Heart left ventricle (tissue), 16 donors: ENCODE measurements around the gene PTX4. TPM values are rescaled to one million over a fixed set of nuclear protein-coding genes. Genes with fewer than 3 reads are reported as not detected.
A peak's percentile ranks its signal among the peaks of the same experiment; 100 is the strongest.

Experiments used
- ATAC-seq, 4 donors: fragments of 200-7000 bp; cut with Tn5 transposase; one replicate each; pipeline ENCODE4 v1.9.1; 2020 to 2022; ENCODE audit warnings: moderate library complexity in 4 of 4, mild to moderate bottlenecking in 3 of 4, moderate number of reproducible peaks in 1 of 4
- DNase-seq, 5 donors: peaks; one replicate each; pipeline ENCODE4 v3.0.0-alpha.2; 2020
- H3K27ac ChIP-seq, 12 donors: fragments of 200-600 bp; sonication (generic) in 4 of 12; one replicate each; pipeline versions ENCODE4 v1.5.0 to v1.8.0; 2016 to 2022; ENCODE audit warnings: mild to moderate bottlenecking in 2 of 12
- H3K27me3 ChIP-seq, 9 donors: fragments of 200-600 bp; sonication (generic) in 2 of 9; one replicate each; pipeline versions ENCODE4 v1.5.1 to v1.8.0; 2016 to 2022; ENCODE audit warnings: mild to moderate bottlenecking in 3 of 9
- H3K36me3 ChIP-seq, 9 donors: fragments of 200-600 bp; sonication (generic) in 2 of 9; one replicate each; pipeline versions ENCODE4 v1.5.0 to v1.8.0; 2018 to 2022; ENCODE audit warnings: mild to moderate bottlenecking in 2 of 9
- H3K4me1 ChIP-seq, 12 donors: fragments of 200-600 bp; sonication (generic) in 4 of 12; one replicate each; pipeline versions ENCODE4 v1.5.0 to v1.8.0; 2016 to 2022; ENCODE audit warnings: mild to moderate bottlenecking in 3 of 12
- H3K4me3 ChIP-seq, 12 donors: fragments of 200-600 bp; sonication (generic) in 4 of 12; one replicate each; pipeline versions ENCODE4 v1.5.0 to v1.8.0; 2017 to 2022; ENCODE audit warnings: mild to moderate bottlenecking in 9 of 12, moderate library complexity in 4 of 12
- H3K9me3 ChIP-seq, 12 donors: fragments of 200-600 bp; sonication (generic) in 4 of 12; one replicate each; pipeline versions ENCODE4 v1.5.0 to v1.8.0; 2016 to 2022; ENCODE audit warnings: mild to moderate bottlenecking in 1 of 12
- CTCF ChIP-seq, 12 donors: fragments of 200-600 bp; sonication (generic) in 4 of 12; IDR thresholded peaks; one replicate each; pipeline versions ENCODE4 v1.5.0 to v1.8.0; 2018 to 2022; ENCODE audit warnings: antibody characterized with exemption in 12 of 12, mild to moderate bottlenecking in 5 of 12
- POLR2A ChIP-seq, 2 donors: fragments of 450-650 bp; IDR thresholded peaks; one replicate each; pipeline ENCODE4 v1.6.1; 2017; ENCODE audit warnings: antibody characterized with exemption in 2 of 2, mild to moderate bottlenecking in 2 of 2, moderate library complexity in 2 of 2
- WGBS, 4 donors: extraction: QIAGEN DNeasy Blood & Tissue Kit in 2 of 4; methylation state at CpG; one replicate each; pipeline versions ENCODE4 v1.1.5 to v1.1.7; 2013 to 2018; 5-methylcytosine and 5-hydroxymethylcytosine counted together
- intact Hi-C, 10 donors: fragments of 100-400 bp; cut with DNase I; formaldehyde crosslinking; loops; one replicate each; pipeline versions ENCODE4 v1.11.1 to v1.14.2; 2022
- polyA plus RNA-seq, 2 donors: library from polyadenylated mRNA; stranded (reverse); fragments of 200-250 nt; gene quantifications; one replicate each; pipeline ENCODE4 v1.2.3, GENCODE V29; 2013
- total RNA-seq, 9 donors: library from RNA; depleted of rRNA in 2 of 9; stranded (reverse); fragments of >200 nt in 2 of 9; fragmentation: NEBNext Ultra II Directional in 3 of 9; extraction: Animal tissue kit (Norgen Biotek cat#: 25700) in 3 of 9; gene quantifications; one replicate each; pipeline versions ENCODE4 v1.1.0 to v1.2.4, GENCODE V29; 2016 to 2023
- donor health status: ischemic (EF 13 %, LVEDD 7.1; RV severe dilation, severe dysfunction).
- donor health status: healthy with polysubstance abuse.
- donor health status: DM: no; HTN: yes; CAD: no.
- donor health status: DM: no; HTN: no; CAD: no.
- donor health status: ischemic (EF 25% LVEDD 6.9; RV normal size, moderate dysfunction).
- donor health status: ischemic (EF 25% LVEDD 5.7; RV mildly dilated, moderate dysfunction).
- donor health status: healthy.
- donor health status: DM: yes; HTN: yes; CAD: no.
- donor health status: ischemic (EF 35%, LVEDD 5.7; RV mildly dilated, moderate dysfunction).
- donor health status: nonischemic (EF 11% LVEDD 7.7; RV severe dilation, severe dysfunction).
- donor health status: DM: yes; HTN: yes; CAD: no.
- donor health status: PGD.
- donor health status: ischemic (EF 29% LVEDD 5.4; RV normal size, mild dysfunction).
- donor health status: nonischemic (EF 23%, LVEDD 6.1; RV moderate dilation, normal function).

Gene PTX4
- total and polyA plus RNA-seq, 11 donors = 0.04 to 0.23 (median 0.20) TPM; not detected in 8

GRCh38 chr16:1505073-1505844 is 16.5 kb upstream of the PTX4 start:
- H3K4me3 ChIP-seq = no peak overlapping the region
- H3K27ac ChIP-seq = no peak overlapping the region
- peak in 1 of 5 donors; percentile 55 for DNase-seq
- no peaks in the 10 kb centered on the region for H3K27me3 ChIP-seq
- peaks cover 6 to 21% (median 17%) of the 10 kb centered on the region in 12 donors for H3K4me1 ChIP-seq
- ATAC-seq = no peak
- intact Hi-C loops = no loop called here
- peaks cover 3 to 70% (median 50%) of the 10 kb centered on the region in 9 donors for H3K36me3 ChIP-seq
- H3K9me3 ChIP-seq = no peaks in the 10 kb centered on the region
- no peak for TF ChIP-seq POLR2A (IDR thresholded peaks at IDR 0.05)
- no peak for TF ChIP-seq CTCF (IDR thresholded peaks at IDR 0.05)
- 95 to 97% (median 96%) methylated on average over 34 to 37 of the region's 37 CpGs for WGBS, 4 donors

GRCh38 chr16:1503110-1503955 is 14.6 kb upstream of the PTX4 start:
- Histone ChIP-seq H3K9me3 (no peaks in the 10 kb centered on the region), H3K36me3 (peaks cover 3 to 81% (median 68%) of the 10 kb centered on the region in 9 donors), H3K4me3 (no peak overlapping the region), H3K27me3 (no peaks in the 10 kb centered on the region), H3K4me1 (peaks cover 0 to 2% (median 0%) of the 10 kb centered on the region in 12 donors), H3K27ac (no peak overlapping the region)
- DNase-seq = no peak
- 92 to 97% (median 96%) methylated on average over 37 of the region's 37 CpGs for WGBS, 4 donors
- TF ChIP-seq POLR2A (IDR thresholded peaks at IDR 0.05) (no peak), CTCF (IDR thresholded peaks at IDR 0.05) (no peak)
- intact Hi-C loops = no loop called here
- no peak for ATAC-seq

- WGBS, 4 donors = 96 to 98% (median 96%) methylated on average over 20 to 42 of the region's 42 CpGs
- peak in 1 of 5 donors; percentile 5 for DNase-seq
Observed at GRCh38 chr16:1502092-1503004, 13.6 kb upstream of the PTX4 start.

More at GRCh38 chr16:1502092-1503004, 13.6 kb upstream of the PTX4 start:
- no peak for ATAC-seq
- H3K4me1 ChIP-seq = no peaks in the 10 kb centered on the region
- H3K27ac ChIP-seq = no peak overlapping the region
- H3K4me3 ChIP-seq = no peak overlapping the region
- intact Hi-C loops = no loop called here
- peaks cover 3 to 86% (median 77%) of the 10 kb centered on the region in 9 donors for H3K36me3 ChIP-seq
- TF ChIP-seq CTCF (IDR thresholded peaks at IDR 0.05) (no peak), POLR2A (IDR thresholded peaks at IDR 0.05) (no peak)
- no peaks in the 10 kb centered on the region for H3K27me3 ChIP-seq
- no peaks in the 10 kb centered on the region for H3K9me3 ChIP-seq
